Psoas muscle (tissue), 8 donors: ENCODE results near the gene CENPP. TPM values are rescaled to one million over a fixed set of nuclear protein-coding genes. Genes with fewer than 3 reads are reported as not detected.

ENCODE experiments used
- ATAC-seq, 4 donors: fragments of 200-7000 bp; cut with Tn5 transposase; one replicate each; pipeline ENCODE4 v1.9.1; 2020; ENCODE audit warnings: moderate library complexity in 3 of 4, mild to moderate bottlenecking in 2 of 4
- DNase-seq, 2 donors: peaks; one replicate each; pipeline ENCODE4 v3.0.0-alpha.2; 2020
- H3K27ac ChIP-seq: fragments of 200-600 bp; one replicate; pipeline ENCODE4 v1.8.0; 2022
- H3K27me3 ChIP-seq, 3 donors: fragments of 200-600 bp in 1 of 3; one replicate each; pipeline versions ENCODE4 v1.6.1 to v1.8.0; 2013 to 2022; ENCODE audit warnings: low read length in 2 of 3, mild to moderate bottlenecking in 2 of 3, moderate library complexity in 1 of 3; ENCODE audit not compliant: insufficient read depth in 3 of 3
- H3K36me3 ChIP-seq, 2 donors: fragments of 200-600 bp in 1 of 2; one replicate each; pipeline versions ENCODE4 v1.6.1 to v1.8.0; 2013 to 2022; ENCODE audit warnings: low read depth in 1 of 2, mild to moderate bottlenecking in 1 of 2, moderate library complexity in 1 of 2; ENCODE audit not compliant: insufficient read depth in 1 of 2
- H3K4me1 ChIP-seq: fragments of 200-600 bp; one replicate; pipeline ENCODE4 v1.8.0; 2022
- H3K4me3 ChIP-seq: fragments of 200-600 bp; one replicate; pipeline ENCODE4 v1.8.0; 2022; ENCODE audit warnings: mild to moderate bottlenecking
- H3K9me3 ChIP-seq: fragments of 200-600 bp; one replicate; pipeline ENCODE4 v1.8.0; 2022
- WGBS, 3 donors: extraction: QIAGEN DNeasy Blood & Tissue Kit; methylation state at CpG; one replicate each; pipeline versions ENCODE4 v1.1.6 to v1.1.7; 2013; 5-methylcytosine and 5-hydroxymethylcytosine counted together
- intact Hi-C, 2 donors: fragments of 100-400 bp; cut with DNase I; formaldehyde crosslinking; loops; one replicate each; pipeline versions ENCODE4 v1.11.0 to v1.14.2; 2022
- polyA plus RNA-seq, 3 donors: library from polyadenylated mRNA; stranded (reverse); fragments of 200-250 nt; gene quantifications; one replicate each; pipeline ENCODE4 v1.2.3, GENCODE V29; 2013
- total RNA-seq, 4 donors: library from RNA; stranded (reverse); fragmentation: NEBNext Ultra II Directional in 2 of 4; extraction: Animal tissue kit (Norgen Biotek cat#: 25700) in 2 of 4; gene quantifications; one replicate each; pipeline versions ENCODE4 v1.2.1 to v1.2.4, GENCODE V29; 2021 to 2023
- TF ChIP-seq, protein P1 (sequence below): fragments of 200-600 bp; IDR thresholded peaks from one replicate; pipeline ENCODE4 v1.8.0; 2022; ENCODE audit warnings: antibody characterized with exemption
- donor health status: healthy with polysubstance abuse.
- donor health status: DM: no; HTN: no; CAD: no; lungs with moderate emphysema.
- donor health status: Bipolar disorder and iron deficiency.
- donor health status: healthy.
- donor health status: DM: yes; HTN: yes; CAD: no.
- donor health status: DM: no; HTN: no; CAD: no.
- donor health status: DM: no; HTN: no; CAD: no.
- donor health status: DM: yes; HTN: yes; CAD: no.

Gene CENPP
- total and polyA plus RNA-seq, 7 donors = 1.8 to 15.7 (median 6.4) TPM

DNA sequence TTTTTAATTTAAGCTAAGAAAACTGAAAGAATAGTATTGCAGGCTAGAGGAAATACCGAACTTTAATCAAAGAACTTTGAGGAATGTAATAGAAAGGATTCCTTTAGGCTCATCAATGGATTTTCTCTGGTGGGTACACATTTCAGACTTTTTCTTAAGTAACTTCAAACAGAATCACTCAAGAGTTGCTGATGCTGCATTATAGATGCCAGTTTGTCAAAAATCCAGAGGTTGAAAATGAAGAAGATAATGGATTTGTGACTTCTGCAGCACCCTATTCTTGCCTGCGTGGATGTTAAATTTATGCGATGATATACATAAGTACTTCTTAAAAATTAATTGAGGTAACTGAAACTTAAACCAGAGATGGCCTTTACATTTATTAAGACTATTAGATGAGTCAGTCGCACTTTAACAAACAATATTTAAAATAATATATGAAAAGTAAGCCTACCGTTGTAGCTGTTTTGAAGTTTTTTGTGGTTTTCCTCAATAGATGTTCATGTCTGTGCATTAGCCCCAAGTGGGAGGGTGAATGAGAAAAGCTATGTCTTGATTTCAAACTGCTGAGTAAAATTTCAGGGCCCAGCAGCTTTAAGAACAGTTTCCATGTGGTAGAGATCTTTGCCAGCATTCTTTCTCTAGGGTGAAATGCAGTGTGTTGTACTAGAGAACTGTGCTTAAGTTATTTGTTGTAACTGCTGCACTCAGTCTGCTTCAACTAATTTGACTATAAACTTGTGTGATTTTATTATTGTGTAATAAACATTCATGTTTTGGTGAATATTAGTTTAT lies 78.5 kb downstream of the CENPP start, which contains the start of gene OGN:
TSS of gene OGN (minus strand) at position 537 of the 795 bp plus-strand sequence. CDS start 1,171 bp downstream, outside the sequence.
- 68 to 72% (median 69%) methylated on average over 5 of the region's 5 CpGs for WGBS, 3 donors
- intact Hi-C loops = no loop called here
- Histone ChIP-seq H3K27ac (no peak within 1 kb of the TSS), H3K27me3 (no peaks in the 10 kb centered on the region), H3K4me3 (peak within 1 kb of the TSS; percentile 41), H3K36me3 (no peaks in the 10 kb centered on the region), H3K9me3 (no peaks in the 10 kb centered on the region), H3K4me1 (no peaks in the 10 kb centered on the region)
- TF ChIP-seq, protein P1, sequence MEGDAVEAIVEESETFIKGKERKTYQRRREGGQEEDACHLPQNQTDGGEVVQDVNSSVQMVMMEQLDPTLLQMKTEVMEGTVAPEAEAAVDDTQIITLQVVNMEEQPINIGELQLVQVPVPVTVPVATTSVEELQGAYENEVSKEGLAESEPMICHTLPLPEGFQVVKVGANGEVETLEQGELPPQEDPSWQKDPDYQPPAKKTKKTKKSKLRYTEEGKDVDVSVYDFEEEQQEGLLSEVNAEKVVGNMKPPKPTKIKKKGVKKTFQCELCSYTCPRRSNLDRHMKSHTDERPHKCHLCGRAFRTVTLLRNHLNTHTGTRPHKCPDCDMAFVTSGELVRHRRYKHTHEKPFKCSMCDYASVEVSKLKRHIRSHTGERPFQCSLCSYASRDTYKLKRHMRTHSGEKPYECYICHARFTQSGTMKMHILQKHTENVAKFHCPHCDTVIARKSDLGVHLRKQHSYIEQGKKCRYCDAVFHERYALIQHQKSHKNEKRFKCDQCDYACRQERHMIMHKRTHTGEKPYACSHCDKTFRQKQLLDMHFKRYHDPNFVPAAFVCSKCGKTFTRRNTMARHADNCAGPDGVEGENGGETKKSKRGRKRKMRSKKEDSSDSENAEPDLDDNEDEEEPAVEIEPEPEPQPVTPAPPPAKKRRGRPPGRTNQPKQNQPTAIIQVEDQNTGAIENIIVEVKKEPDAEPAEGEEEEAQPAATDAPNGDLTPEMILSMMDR = no peak
- DNase-seq (no peak), ATAC-seq (no peak)

DNA sequence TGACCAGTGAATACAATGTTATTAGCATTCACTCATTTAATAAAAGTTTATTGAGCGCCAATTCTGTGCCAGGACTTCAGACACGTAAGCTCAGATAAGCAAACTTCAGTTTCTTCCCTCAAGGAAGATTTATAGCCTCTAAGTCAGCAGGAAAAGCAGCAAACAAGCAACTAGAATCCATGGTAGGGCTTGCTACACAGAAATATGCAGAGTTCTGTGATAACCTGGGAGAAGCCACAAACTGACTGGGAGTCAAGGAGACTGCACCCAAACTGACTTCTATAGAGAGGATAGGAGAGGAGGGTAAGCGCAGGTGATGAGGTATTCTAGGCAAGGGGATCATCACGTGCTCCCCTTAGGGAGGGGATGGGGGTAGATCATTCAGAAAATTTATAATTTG lies 80.1 kb downstream of the CENPP start:
- peak overlapping the region; percentile 8 for H3K4me3 ChIP-seq
- no peaks in the 10 kb centered on the region for H3K36me3 ChIP-seq
- H3K4me1 ChIP-seq = no peaks in the 10 kb centered on the region
- 77 to 86% (median 82%) methylated on average over 4 of the region's 4 CpGs for WGBS, 3 donors
- TF ChIP-seq, protein P1 = no peak
- intact Hi-C loops = no loop called here
- DNase-seq (no peak), ATAC-seq (no peak)
- no peak overlapping the region for H3K27ac ChIP-seq
- no peaks in the 10 kb centered on the region for H3K9me3 ChIP-seq
- no peaks in the 10 kb centered on the region for H3K27me3 ChIP-seq

DNA sequence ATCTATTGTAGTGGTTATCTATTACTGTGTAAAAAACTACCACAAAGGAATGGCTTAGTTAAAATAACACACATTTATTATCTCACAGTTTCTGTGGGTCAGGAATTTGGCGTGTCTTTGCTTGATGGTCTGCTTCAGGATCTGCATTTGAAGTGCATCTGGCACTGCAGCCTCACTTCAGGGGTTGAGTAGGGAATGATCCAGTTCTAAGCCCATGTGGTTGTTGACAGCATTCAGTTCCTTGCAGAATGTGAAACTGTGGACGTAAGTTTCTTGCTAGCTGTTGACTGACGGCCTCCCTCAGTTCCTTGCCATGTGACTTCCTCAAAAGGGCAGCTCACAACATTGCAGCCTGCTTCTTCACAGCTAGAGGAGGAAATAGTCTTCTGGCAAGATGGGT lies 80.7 kb downstream of the CENPP start:
- no peaks in the 10 kb centered on the region for H3K36me3 ChIP-seq
- no peaks in the 10 kb centered on the region for H3K27me3 ChIP-seq
- H3K4me1 ChIP-seq = no peaks in the 10 kb centered on the region
- no peak overlapping the region for H3K4me3 ChIP-seq
- DNase-seq = no peak
- no peaks in the 10 kb centered on the region for H3K9me3 ChIP-seq
- TF ChIP-seq, protein P1 = no peak
- intact Hi-C loops = no loop called here
- 65 to 66% (median 66%) methylated on average over 3 of the region's 3 CpGs for whole genome bisulfite sequencing, 3 donors
- no peak overlapping the region for H3K27ac ChIP-seq
- peak in 1 of 4 donors; percentile 54 for ATAC-seq

DNA sequence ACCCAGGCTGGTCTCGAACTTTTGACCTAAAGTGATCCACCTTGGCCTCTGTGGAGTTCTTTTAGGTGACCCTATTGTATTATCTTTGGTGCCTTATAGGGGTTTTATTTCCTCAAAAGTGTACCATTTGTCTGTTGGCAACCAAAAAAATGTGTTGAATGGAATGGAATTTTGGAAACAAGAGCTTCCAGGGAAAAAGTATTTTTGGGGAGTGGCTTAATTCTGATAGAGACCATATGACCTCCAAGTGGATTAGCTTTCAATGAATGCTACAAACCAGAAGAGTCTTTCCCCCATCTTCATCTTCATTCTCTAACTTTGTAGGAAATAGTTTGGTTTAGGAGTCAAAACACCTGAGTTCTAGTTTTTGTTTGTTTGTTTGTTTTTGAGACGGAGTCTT lies 82.1 kb downstream of the CENPP start:
- intact Hi-C loops = no loop called here
- no peaks in the 10 kb centered on the region for H3K36me3 ChIP-seq
- TF ChIP-seq, protein P1 = no peak
- no peak overlapping the region for H3K27ac ChIP-seq
- no peaks in the 10 kb centered on the region for H3K4me1 ChIP-seq
- WGBS, 3 donors = 96 to 100% (median 97%) methylated on average over 2 of the region's 2 CpGs
- H3K27me3 ChIP-seq = no peaks in the 10 kb centered on the region
- ATAC-seq = no peak
- no peaks in the 10 kb centered on the region for H3K9me3 ChIP-seq
- H3K4me3 ChIP-seq = no peak overlapping the region
- no peak for DNase-seq
